ENCODE results near the gene GPR176.

The GPR176 gene

DNA sequence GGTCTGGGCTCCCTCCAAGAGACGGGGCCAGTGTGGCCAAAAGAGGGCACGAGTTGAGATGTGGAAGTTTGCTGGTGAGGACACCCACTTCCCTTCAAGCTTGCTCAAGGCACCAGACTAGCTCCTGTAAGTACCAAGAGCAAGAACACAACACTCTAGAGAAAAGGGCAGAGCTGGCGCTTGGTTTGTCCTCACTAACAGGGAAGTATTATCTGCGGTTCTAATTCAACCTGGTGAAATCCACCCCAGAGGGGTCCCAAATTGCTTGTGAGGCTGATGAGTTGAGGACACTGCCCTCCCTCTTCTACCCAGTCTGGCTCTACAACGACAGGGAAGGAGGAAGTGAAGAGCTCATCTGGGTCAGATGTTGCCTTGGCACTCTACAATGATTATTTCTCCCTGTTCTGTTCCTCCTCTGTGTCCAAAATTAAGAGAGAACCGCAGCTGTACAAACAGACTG, 120.5 kb downstream of the GPR176 start:
- DNase-seq: no peak

DNA sequence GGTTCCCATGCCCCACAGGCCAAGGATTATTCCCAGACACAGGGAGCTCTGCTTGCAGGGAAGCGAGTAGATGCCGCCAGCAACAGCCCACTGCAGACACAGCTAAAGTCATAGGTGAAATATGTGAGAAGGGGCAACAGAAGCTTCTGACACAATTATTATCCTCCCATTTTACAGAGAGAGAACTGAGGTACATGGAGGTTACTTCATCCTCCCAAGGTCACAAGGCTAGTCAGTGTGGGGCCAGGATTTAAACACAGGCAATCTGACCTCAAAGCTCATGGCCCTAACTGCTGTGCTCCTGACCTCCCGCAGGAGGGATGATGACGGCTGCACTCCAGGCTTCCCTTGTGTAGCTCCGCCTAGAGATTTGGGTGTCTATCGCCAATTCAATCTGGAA, 121.7 kb downstream of the GPR176 start:
- DNase-seq: no peak

DNA sequence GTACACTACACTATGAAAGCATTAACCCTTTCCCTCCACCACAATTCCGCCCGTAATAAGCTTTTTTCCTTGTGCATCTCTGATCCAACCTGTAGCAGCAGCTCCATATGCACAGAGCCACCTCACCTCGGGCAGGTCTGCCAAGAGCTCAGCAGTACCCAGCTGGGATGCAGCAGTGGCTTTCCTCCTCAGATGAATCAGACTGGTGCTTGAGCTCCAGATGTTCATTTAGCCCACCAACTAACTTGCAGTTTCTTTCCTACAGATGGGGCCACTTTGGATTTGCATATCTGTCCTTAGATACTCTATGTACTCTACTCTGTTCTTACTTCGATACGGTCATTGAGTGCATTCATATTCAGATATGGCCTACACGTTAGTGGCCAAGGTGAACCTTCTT, 122.7 kb downstream of the GPR176 start:
- DNase-seq: no peak

DNA sequence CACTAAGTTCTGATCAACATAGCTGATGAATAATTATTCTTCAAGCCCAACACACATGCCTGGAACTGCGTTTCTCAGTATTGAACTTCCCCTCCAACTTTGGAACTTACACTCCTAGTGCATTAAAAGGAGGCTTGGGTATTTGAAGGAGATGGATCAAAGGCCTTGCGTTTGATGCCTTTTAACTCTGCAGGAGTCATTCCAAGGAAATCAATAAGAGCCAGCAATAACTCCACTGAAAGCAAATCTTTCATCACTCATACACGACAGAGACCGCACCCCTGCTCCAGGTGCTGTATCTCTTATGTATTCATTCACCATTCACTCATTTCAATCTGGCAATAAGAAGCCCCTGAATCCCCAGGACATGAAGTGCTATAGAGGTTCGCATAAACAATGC, 123.5 kb downstream of the GPR176 start:
- no peak for DNase-seq

DNA sequence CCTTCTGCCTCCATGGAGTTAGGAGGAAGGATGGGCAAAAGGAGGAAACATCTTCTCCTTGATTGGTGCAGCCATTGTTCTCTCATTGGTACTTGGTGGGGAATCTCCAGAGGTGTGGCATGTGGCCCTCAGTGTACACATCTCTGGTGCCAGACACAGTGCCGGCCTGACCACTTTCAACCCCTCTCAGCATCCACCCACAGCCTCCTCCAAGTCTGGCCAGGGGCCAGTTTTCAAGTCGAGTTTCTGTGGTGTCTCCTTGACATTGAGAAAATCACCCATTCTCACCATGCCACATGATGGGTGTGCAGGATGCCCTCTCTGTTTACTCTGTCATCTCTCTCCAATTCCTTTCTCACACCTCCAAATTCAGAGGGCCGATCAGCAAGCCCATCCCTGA, 124.6 kb downstream of the GPR176 start:
- no peak for DNase-seq

DNA sequence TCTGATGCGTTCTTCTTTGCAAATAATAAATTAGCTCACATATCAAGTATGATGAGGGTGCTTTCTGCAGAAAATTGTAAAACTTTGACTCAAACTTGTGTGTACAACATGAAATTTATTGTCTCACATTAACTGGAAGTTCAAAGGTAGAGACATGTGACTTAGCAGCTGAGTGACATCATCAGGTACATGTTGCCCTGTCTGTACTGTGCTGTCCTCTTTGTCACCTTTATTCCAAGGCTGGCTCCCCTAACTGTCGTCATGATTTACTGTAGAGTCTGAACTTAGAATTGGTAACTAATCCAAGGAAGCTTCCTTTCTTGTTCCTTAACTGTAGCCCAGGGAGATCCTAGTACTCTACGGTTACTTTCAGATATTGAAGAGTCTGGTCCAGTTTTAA, 125.1 kb downstream of the GPR176 start:
- DNase-seq: no peak

DNA sequence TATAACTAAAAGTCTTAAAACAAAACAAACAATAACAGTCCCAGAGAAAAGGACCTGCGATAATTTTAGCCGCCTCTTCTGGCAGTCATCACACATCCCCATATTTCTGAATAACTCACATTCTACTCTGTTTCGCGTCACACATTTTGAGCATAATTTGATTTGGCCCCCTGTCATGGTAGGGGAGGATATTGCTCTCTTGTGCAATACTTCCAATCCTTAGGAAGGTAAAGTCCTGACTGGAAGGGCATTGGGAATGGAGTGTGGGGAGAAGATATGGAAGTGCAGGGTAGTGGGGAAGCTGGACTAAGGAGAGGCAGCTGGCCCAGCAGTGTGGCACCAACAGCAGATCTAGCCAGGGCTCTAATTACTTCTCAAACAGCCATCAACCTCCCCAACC, 126.1 kb downstream of the GPR176 start:
- DNase-seq: no peak

DNA sequence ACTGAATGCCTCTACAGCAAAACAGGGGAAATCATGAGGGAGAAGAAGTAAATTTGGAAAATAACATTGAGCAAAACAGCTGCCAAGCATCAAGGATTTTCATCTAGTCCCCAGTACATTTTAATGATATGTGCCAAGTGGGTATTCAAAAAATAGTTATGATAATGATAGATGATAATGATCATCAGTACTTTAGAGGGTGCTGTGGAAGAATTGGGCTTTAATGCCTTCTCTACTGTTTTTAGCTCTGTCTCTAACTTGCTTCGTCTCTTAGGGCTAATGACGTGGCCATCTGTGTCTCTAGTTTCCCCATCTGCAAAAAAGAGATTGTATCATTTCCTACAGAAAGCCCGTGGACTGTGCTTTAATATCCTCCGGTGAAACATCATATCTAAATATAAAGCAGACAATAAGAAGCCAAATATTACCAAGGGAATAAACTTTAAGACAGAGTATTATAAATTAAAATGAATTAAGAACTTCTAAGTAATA, 127.2 kb downstream of the GPR176 start:
- no peak for DNase-seq

DNA sequence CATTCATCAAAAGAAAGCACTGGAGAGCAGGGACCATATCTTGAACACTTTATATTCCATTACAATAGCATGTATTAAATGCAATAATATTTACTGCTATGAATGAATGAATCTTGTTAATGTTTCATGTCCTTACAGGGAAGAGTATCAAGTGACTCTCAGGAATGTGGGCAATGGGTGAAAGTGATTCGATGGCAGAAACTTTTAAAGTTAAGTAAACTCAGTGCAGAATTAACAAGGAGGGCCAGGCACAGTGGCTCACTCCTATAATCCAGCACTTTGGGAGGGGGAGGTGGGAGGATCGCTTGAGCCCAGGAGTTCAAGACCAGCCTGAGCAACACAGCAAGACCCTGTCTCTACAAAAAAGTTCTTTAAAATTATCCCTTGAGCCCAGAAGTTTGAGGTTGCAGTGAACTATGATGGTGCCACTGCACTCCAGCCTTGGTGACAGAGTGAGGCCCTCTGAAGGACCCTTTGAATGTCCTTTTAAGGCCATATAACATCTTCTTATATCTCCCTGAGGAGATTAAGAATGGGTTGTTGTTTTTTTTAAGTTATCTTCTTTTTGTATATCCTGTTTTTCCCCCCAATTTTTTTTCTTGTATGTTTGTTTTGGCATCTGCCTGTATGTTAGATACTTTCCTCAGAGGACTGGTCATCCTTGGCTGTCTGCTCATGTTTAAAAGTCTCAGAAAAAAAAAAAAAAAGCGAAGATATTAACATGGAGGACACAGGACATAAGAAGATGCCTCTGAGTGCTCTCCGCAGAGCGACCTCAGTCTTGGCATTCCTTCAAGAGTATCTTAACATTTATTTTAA, 127.8 kb downstream of the GPR176 start:
- DNase-seq: no peak

DNA sequence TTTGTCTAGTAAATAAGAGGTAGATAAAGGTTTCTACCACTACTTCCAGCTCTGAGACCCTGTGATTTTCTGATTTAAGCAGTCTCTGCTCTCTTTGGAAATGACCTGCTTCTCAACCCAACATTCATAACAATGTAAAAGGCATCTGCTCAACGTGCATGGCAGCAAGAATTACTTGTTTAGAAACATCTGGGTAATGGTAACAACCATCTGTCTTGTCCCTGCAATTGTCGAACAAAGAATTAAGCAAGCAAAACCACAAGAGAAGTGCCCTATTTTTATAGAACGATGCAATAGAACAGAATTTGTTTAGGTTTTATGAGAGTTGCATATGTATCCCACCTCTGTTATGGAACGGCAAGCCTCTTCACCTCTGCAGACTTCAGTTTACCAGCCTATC, 130.3 kb downstream of the GPR176 start:
- DNase-seq: no peak

DNA sequence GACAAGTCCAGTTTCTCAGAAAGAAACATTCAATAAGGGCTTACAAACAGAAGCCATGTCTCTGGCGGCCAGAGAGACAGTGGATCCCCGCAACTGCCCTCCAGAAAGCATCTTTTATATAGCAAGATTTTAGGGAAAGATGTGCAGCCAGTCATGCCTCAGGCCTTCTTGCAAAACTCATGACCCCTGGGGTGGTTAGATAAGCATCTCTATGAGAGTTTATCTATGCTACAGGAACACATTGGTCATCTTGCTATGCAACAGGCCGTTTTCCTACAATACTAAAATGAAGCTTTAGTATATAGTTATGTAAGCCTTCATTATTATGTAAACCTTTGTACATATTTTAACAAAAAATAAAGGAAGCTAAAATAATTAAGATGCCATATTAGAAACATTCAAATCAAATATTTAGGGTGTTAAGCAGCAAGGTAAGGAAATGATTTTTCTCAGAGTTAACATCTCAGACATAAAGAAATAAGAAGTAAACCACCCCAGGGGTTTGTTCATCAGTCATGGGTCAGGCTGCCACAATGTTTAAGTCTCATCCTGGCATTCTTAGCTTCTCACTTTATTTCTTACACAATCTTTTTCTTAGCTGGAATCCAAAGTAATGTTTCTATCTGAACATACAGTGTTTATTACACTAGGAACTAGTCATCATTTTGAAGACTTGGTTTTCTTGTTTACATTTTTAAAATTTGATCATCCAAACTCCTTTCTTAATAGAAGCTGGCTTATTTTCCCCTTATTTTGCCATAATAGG, 131.1 kb downstream of the GPR176 start:
- DNase-seq: no peak

DNA sequence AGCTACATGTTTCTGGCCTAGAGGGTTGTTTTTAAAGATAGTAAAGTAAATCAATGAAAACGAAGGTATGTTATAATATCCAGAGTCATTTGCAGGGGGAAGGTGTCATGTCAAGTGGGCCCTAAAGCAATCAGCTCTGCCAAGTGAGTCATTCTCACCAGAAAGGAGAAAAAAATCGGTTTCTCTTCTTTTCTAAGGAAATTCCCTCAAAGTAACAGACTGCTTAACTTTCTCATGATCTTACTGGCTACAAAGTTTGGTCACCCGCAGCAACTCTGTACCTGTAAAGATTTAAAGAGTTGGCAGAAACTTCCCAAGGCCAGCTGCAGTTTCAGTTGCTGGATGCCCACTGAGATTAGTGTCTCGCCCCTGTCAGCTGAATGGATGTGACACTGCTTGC, 132.0 kb downstream of the GPR176 start:
- DNase-seq: peak; percentile 56

DNA sequence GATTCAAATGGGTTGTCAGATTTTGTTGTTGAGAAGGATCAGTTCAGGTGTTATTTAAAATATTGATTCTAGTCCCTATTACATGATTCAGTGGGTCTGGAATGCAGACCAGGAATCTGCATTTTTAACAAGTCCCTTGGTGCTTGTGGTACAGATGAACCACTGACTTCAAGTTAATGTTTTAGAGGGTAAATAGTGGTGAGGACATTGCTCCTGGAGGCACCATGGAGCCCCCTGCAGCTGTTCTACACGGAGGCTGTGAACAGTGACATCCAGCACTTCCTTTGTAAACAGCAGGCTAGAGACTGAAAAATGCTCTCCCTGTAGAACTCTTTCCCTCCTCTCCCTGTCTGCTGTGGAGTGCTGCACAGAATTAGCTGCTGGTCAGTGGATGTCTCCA, 132.6 kb downstream of the GPR176 start:
- DNase-seq: no peak

DNA sequence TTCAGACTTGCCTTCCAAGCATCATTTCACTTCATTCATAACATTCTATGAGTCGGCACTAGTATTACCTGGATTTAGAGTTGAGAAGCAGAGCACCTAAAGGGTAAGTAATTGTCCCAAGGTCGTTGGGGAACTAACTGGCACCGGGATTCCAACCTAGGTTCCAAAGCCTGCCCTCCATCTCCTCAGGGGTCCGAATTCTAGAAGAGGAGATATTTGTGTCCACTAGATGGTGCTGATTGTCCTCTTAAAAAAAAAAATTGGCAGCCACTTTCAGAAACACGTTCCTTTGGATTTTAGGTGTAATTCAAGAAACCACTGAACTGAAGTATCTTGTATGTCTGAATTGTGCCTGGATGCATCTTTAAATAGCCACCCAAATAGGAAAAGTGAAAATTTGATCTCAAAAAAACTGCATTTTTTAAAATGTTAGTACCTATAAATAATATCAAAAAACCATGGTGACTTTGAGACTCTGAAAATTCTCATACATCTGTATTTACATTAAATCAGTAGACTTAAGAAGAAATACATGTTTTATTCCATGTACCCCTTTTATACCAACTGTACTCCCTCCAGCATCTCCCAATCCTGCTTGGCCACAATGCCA, 133.5 kb downstream of the GPR176 start:
- peak; percentile 46 for DNase-seq

DNA sequence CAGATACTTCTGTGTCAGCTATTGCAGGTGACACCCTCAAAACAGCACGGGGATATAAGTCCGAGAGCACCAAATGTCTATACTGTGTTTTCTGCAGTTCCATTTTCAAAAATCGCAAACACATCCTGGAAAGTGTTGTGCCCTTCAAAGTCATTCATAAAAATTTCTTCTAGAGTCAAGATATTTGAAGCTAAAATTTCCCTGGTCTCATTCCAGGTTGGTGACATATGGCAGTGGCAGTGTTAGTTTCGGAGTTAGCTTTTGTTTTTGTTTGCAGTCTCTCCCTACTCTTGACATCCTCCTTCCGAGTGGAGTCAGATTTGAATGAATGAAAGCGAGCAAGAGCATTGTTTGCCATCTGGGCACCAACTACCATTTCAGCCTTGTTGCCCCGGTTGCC, 134.2 kb downstream of the GPR176 start:
- DNase-seq: no peak

DNA sequence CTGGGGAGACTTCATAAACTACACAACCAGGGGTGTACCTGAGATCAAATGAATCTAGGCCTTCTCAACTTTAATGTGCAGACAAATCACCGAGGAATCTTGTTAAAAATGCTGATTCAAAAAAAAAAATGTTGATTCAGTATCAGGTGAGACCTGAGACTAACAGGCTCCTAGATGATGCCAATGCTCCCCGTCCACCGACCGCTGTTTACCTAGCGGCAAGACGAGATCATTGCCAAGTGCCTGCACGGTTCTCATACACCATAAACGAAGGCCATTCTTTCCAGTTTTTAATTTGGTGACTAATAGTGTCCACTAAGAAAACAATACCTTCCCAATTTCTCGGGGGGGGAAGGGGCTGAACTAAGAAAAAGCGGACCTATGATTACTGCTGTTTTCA, 134.9 kb downstream of the GPR176 start:
- DNase-seq: no peak

DNA sequence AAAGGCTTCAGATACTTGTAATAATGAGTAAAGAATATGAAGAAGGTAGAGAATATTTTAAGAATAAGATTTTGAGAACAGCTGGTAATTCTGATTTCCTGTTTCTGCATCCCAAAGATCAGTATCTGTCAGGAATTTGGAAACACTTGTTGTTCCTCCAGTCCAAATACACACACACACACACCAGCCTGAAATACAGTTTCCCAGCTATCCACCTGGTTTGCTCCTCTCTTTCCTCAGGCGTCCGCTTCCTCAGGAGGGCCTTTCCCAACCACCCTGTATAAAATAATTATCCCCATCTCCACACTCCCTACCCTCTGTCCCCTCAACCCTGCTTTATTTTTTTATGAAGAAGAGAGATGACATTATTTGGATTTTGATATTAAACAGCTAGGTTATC, 135.4 kb downstream of the GPR176 start:
- DNase-seq: no peak

DNA sequence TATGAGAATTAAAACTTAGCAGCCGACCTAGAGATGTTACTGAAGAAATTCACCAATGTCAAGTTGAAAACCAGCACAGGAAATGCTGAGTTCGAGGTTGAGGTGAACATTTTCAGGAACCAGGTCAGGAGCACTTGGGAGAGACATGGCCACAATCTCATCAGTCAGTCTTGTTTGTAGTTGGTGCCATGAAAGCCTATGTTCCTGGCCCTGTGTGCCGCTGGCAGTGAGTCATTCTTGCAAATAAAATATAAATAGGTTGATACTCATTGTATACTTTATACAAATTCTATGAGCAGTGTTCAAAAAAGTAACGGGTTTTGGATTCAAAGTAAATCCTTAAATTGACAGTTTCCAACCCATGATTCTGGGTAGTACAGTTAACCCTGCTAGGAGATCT, 135.9 kb downstream of the GPR176 start:
- no peak for DNase-seq

DNA sequence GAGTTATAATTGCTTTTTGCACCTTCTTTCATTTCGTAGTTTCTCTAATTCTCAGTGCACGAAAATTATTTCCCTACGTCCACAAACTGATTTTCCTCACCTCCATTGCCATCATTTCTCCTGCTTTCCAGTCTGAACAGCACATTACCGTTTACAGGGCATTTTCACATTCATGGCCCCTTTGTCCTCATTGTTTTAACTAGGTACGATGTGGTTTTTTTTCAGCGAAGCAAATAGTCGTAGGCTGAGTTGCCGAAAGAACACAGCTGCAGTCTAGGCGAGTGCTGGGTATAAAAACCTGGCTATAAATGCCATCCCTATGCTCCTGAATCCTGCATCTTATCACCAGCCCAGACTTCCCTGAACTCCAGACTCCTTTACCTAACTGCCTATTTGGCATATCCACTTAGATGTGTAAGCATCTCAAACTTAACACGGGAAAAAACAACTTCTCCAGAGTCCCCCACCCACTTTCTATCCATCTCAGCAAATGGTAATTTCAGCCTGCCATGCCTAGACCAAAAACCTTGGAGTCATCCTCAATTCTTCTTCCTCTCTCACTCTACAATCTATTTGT, 136.7 kb downstream of the GPR176 start:
- DNase-seq: no peak

DNA sequence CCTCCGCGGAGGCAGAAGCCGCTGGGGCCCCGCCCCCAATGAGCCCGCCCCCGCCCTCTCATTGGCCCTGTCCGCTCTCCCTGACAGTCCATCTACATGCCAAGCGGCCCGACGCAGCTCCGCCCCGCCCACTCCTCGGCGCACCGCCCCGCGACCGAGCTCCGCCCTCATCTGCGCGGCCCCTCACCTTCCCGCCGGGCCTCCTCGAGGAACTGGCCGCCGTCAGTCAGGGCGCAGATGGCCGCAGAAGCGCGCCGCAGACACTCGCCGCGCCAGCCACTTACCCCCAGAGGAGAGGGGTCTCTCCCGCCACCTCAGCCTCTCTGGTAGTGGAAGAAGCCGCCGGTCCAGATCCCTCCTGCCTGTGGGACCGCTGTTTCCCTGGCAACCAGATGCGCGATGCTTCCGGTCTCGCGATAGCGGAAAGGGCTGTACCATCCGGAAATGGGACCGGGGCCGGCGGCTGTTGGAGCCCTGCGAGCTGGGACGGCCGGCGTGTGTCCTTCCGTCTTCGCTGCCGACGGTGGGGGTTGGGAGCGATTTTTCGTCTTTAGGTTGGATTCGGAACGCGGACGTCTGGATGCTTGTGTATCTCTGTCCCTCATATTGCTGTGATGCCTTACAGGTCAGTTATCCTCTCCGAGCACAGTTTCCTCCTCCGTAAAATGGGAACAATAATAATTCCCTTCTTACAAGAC, 137.5 kb downstream of the GPR176 start, which contains the start of gene FSIP1:
TSS of gene FSIP1 (minus strand) at position 401 of the 698 bp plus-strand sequence. CDS start 6,317 bp downstream, outside the sequence.
- DNase-seq: peak; percentile 97

DNA sequence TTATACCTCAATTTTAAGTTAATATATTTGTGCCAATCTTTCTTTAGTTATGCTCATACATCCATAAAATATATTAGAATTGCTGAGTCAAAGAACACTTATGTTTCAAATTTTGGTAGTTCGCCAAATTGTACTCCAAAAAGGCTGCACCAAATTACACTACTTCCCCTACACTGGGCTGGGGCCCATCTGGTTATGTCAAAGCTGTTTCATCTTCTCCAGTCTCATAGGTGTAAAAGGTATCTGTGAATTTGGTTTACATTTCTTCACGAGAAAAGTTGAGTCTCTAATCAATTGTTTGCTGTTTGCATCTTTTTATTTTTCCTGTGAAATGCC, 138.1 kb downstream of the GPR176 start:
- DNase-seq: no peak

DNA sequence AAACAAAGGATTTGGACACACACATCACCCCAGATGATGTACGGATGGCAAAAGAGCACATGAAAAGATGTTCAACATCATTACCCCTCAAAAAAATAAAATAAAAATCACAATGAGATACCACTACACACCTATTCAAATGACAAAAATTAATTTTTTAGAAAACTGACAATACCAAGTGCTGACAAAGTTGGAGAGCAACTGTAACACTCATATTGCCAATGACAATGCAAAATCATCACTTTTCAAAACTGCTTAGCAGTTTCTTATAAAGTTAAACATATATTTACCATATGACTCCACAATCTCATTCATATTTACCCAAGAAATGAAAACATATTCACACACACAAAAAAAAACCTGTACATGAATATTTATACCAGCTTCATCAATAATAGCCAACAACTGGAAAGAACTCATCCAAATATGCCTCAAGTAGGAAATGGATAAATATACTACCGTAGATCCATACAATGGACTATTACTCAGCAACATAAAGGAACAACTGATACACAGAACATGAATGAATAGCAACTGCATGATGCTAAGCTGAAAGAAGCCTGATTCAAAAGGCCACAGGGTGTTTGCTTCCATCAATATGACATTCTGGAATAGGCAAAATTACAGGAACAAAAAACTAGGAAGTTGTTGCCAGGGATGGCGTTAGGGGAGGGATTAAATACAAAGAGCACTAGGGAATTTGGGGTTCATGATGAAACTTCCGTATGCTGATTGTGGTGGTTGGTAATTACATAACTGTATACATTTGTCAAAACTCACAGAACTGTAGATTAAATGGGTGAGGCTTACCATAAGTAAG, 138.7 kb downstream of the GPR176 start:
- DNase-seq: no peak
